Upper lobe of left lung (tissue), 6 donors: ENCODE results near the gene YPEL3. TPM values are rescaled to one million over a fixed set of nuclear protein-coding genes. Genes with fewer than 3 reads are reported as not detected.

Source experiments
- ATAC-seq, 2 donors: fragments of 200-7000 bp; cut with Tn5 transposase; one replicate each; pipeline ENCODE4 v1.9.1; 2022; ENCODE audit warnings: mild to moderate bottlenecking in 2 of 2, moderate library complexity in 2 of 2; ENCODE audit not compliant: low FRiP score in 2 of 2
- DNase-seq, 2 donors: peaks; one replicate each; pipeline ENCODE4 v3.0.0-alpha.2; 2019 to 2020
- H3K27ac ChIP-seq, 4 donors: fragments of 200-600 bp; sonication (generic); one replicate each; pipeline ENCODE4 v1.5.1; 2016 to 2019
- H3K27me3 ChIP-seq, 4 donors: fragments of 200-600 bp; sonication (generic); one replicate each; pipeline ENCODE4 v1.5.1; 2017 to 2019
- H3K36me3 ChIP-seq, 4 donors: fragments of 200-600 bp; sonication (generic); one replicate each; pipeline ENCODE4 v1.5.1; 2016 to 2019
- H3K4me1 ChIP-seq, 4 donors: fragments of 200-600 bp; sonication (generic); one replicate each; pipeline ENCODE4 v1.5.1; 2018 to 2019
- H3K4me3 ChIP-seq, 4 donors: fragments of 200-600 bp; sonication (generic); one replicate each; pipeline ENCODE4 v1.5.1; 2017 to 2019; ENCODE audit warnings: mild to moderate bottlenecking in 2 of 4, moderate library complexity in 1 of 4
- H3K9me3 ChIP-seq, 4 donors: fragments of 200-600 bp; sonication (generic); one replicate each; pipeline ENCODE4 v1.5.1; 2018 to 2019
- EP300 ChIP-seq, 4 donors: sonication (generic); formaldehyde crosslinking; IDR thresholded peaks; one replicate each; pipeline ENCODE4 v1.5.1; 2017; ENCODE audit warnings: antibody characterized with exemption in 4 of 4, control low read depth in 2 of 4
- POLR2A ChIP-seq, 4 donors: fragments of 450-650 bp; IDR thresholded peaks; one replicate each; pipeline ENCODE4 v1.5.1; 2016 to 2017; ENCODE audit warnings: antibody characterized with exemption in 4 of 4, mild to moderate bottlenecking in 2 of 4
- POLR2AphosphoS5 ChIP-seq, 2 donors: sonication (generic); formaldehyde crosslinking; IDR thresholded peaks; one replicate each; pipeline ENCODE4 v1.5.1; 2017; ENCODE audit warnings: antibody characterized with exemption in 2 of 2
- whole genome bisulfite sequencing, 2 donors: methylation state at CpG; one replicate each; pipeline ENCODE4 v1.1.5; 2017 to 2018; 5-methylcytosine and 5-hydroxymethylcytosine counted together
- total RNA-seq, 6 donors: library from RNA; depleted of rRNA in 4 of 6; stranded (reverse); fragments of >200 nt in 4 of 6; gene quantifications; one replicate each; pipeline versions ENCODE4 v1.1.0 to v1.2.1, GENCODE V29; 2016 to 2021
- TF ChIP-seq, protein P1 (sequence below), 6 experiments: fragments of 450-650 bp in 4 of 6; fragments of 200-600 bp in 2 of 6; sonication (generic) in 2 of 6; IDR thresholded peaks; one replicate each; pipeline ENCODE4 v1.5.1; 2016 to 2019; ENCODE audit warnings: antibody characterized with exemption in 6 of 6
- donor health status: DM: no; HTN: no; CAD: no; lungs with moderate emphysema.
- donor health status: DM: no; HTN: yes; CAD: no; lungs with severe emphysema.

YPEL3 gene
- total RNA-seq, 6 donors from 2014 or later, result 81.5 to 228 (median 116) TPM

DNA sequence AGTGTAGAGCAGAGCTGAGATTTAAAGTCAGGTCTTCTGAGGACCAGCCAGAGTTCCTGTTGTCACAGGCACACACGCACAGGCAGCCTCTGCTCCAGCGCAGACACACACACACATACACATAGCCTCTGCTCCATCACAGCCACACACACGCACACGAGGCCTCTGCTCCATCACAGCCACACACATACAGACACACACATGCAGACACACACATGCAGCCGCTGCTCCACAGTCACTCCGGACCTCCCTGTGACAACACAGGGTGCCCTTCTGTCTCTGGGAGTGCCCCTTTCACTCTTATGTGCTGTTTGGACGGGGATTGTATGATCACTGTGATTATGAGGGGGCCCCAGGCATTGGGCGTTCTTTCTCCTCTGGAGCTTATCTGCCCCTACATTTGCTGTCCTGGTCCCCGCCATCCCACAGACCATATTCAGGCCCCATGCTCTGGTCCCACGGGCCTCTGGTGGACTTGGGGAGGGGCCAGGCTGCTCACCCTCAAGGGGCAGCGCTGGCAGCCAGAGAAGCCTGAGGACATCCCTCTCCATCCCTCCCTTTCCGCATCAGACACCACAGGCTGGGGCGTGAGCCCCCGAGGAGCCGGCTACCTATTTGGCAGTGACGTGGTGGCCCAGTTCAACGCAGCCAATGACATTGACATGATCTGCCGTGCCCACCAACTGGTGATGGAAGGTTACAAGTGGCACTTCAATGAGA lies 11.8 kb downstream of the YPEL3 start:
- no peak overlapping the region for H3K4me3 ChIP-seq
- ATAC-seq (no peak), DNase-seq (no peak)
- no peaks in the 10 kb centered on the region for H3K27me3 ChIP-seq
- H3K9me3 ChIP-seq, result no peaks in the 10 kb centered on the region
- TF ChIP-seq EP300 (IDR thresholded peaks at IDR 0.05) (no peak), POLR2A (IDR thresholded peaks at IDR 0.05) (no peak), POLR2AphosphoS5 (IDR thresholded peaks at IDR 0.05) (no peak)
- TF ChIP-seq, protein P1, sequence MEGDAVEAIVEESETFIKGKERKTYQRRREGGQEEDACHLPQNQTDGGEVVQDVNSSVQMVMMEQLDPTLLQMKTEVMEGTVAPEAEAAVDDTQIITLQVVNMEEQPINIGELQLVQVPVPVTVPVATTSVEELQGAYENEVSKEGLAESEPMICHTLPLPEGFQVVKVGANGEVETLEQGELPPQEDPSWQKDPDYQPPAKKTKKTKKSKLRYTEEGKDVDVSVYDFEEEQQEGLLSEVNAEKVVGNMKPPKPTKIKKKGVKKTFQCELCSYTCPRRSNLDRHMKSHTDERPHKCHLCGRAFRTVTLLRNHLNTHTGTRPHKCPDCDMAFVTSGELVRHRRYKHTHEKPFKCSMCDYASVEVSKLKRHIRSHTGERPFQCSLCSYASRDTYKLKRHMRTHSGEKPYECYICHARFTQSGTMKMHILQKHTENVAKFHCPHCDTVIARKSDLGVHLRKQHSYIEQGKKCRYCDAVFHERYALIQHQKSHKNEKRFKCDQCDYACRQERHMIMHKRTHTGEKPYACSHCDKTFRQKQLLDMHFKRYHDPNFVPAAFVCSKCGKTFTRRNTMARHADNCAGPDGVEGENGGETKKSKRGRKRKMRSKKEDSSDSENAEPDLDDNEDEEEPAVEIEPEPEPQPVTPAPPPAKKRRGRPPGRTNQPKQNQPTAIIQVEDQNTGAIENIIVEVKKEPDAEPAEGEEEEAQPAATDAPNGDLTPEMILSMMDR (IDR thresholded peaks at IDR 0.05), result no peak
- peaks cover 16 to 62% (median 59%) of the 10 kb centered on the region in 4 donors for H3K36me3 ChIP-seq
- no peak overlapping the region for H3K27ac ChIP-seq
- no peaks in the 10 kb centered on the region for H3K4me1 ChIP-seq
- 92% methylated on average over 9 to 18 of the region's 18 CpGs for WGBS, 2 donors

DNA sequence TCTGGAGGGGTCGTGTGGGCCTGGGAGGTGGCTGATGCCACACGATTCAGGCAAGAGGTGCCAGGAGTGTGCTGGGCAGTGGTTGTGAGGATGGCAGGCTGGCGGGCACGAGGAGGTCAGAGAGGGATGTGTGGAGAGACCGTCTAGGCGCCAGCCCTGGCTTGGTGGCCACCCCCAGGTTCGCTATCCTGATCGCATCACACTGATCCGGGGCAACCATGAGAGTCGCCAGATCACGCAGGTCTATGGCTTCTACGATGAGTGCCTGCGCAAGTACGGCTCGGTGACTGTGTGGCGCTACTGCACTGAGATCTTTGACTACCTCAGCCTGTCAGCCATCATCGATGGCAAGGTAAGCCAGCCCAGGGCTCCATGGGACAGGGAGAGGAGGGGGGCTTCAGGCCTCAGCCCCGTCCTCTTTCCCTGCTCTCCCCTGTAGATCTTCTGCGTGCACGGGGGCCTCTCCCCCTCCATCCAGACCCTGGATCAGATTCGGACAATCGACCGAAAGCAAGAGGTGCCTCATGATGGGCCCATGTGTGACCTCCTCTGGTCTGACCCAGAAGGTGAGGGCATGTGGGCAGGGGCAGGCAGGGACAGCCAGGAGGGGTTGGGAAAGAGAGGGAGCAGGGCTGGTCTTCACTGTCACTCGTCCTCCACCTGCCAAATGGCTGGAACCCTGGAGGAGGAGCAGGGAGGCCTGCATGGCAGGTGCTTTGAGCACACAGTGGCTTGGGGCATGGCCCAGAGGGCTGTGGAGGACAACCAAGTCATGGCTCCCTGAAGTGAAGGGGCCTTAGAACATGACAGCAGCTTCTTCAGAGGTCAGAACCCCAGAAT lies 12.6 kb downstream of the YPEL3 start:
- no peak for TF ChIP-seq POLR2A (IDR thresholded peaks at IDR 0.05)
- TF ChIP-seq EP300 (IDR thresholded peaks at IDR 0.05), result no peak
- TF ChIP-seq, protein P1 (IDR thresholded peaks at IDR 0.05), result no peak
- TF ChIP-seq POLR2AphosphoS5 (IDR thresholded peaks at IDR 0.05), result no peak
- H3K36me3 ChIP-seq, result peaks cover 16 to 70% (median 68%) of the 10 kb centered on the region in 4 donors
- peak in 1 of 2 donors; percentile 48 for DNase-seq

DNA sequence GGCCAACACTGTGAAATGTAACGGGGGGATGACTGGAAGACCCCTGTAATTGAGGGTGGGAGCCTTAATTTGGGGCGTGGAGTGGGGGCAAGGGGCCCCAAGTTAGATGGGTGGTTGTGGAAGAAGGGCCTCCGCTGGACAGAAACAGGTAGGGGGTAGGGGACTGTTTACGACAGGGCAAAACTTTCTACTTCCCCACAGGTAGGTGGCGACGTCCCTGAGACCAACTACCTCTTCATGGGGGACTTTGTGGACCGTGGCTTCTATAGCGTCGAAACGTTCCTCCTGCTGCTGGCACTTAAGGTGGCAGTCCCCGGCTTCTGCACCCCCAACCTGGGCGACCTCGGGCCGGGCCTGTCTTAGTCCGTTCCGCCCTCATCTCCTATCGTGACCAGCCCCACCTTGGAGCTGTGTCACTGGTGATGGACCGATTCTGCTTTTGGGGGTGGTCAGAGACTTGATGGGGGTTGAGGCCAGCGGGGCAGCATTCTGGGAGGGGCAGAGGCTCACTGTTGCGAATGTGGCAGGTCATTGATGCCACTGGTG lies 13.4 kb downstream of the YPEL3 start:
- WGBS, 2 donors, result 87 to 89% methylated on average over 20 of the region's 20 CpGs
- TF ChIP-seq, protein P1 (IDR thresholded peaks at IDR 0.05), result no peak
- no peak for TF ChIP-seq EP300 (IDR thresholded peaks at IDR 0.05)
- no peak for TF ChIP-seq POLR2A (IDR thresholded peaks at IDR 0.05)
- no peak for TF ChIP-seq POLR2AphosphoS5 (IDR thresholded peaks at IDR 0.05)
- no peaks in the 10 kb centered on the region for H3K9me3 ChIP-seq
- no peak for ATAC-seq
- H3K36me3 ChIP-seq, result peaks cover 16 to 77% (median 72%) of the 10 kb centered on the region in 4 donors
- H3K4me1 ChIP-seq, result peaks cover 1 to 14% (median 7%) of the 10 kb centered on the region in 4 donors
- DNase-seq, result peak in 1 of 2 donors; percentile 64
- H3K27me3 ChIP-seq, result no peaks in the 10 kb centered on the region
- H3K27ac ChIP-seq, result no peak overlapping the region
- no peak overlapping the region for H3K4me3 ChIP-seq

More for the DNA sequence above, 12.6 kb downstream of the YPEL3 start:
- no peak for ATAC-seq
- Histone ChIP-seq H3K9me3 (no peaks in the 10 kb centered on the region), H3K4me3 (no peak overlapping the region), H3K27ac (no peak overlapping the region), H3K4me1 (peaks cover 0 to 6% (median under 1%) of the 10 kb centered on the region in 4 donors), H3K27me3 (no peaks in the 10 kb centered on the region)
- WGBS, 2 donors, result 92 to 93% methylated on average over 12 to 24 of the region's 24 CpGs

DNA sequence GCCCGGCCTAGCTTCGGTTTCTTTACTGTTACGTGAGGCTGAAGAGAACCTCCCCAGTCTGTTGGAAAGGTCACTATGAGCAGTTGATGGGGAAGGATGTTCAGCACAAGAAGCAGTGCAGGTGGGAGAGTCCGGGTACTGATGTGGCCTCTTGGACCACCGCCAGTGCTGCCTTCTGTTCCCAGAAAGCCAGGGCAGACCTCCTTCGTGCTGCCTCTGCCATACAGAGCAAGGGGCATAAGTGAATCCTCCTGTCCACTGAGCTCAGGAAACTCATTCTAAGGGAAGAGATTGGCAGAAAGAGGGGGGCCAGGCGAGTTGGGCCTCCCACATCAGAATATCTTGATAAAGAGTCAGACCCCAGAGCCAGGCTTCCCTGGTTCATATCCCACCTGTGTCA lies 16.5 kb downstream of the YPEL3 start:
- Histone ChIP-seq H3K9me3 (no peaks in the 10 kb centered on the region), H3K36me3 (peaks cover 16 to 69% (median 61%) of the 10 kb centered on the region in 4 donors), H3K27me3 (no peaks in the 10 kb centered on the region), H3K27ac (no peak overlapping the region), H3K4me1 (peaks cover 20 to 38% (median 28%) of the 10 kb centered on the region in 4 donors), H3K4me3 (no peak overlapping the region)
- no peak for TF ChIP-seq POLR2AphosphoS5 (IDR thresholded peaks at IDR 0.05)
- TF ChIP-seq, protein P1 (IDR thresholded peaks at IDR 0.05), result no peak
- no peak for TF ChIP-seq POLR2A (IDR thresholded peaks at IDR 0.05)
- no peak for TF ChIP-seq EP300 (IDR thresholded peaks at IDR 0.05)
- WGBS, 2 donors, result 91 to 94% methylated on average over 7 of the region's 7 CpGs
- ATAC-seq, result no peak
- DNase-seq, result no peak
